HG03103 (cell line): ENCODE measurements around the gene FAM236D.
"Not testable (repeated sequence)": the region's sequence is repeated elsewhere in the genome, so short reads cannot be mapped to it uniquely, and the experiment has no call there.

ENCODE experiments used
- ATAC-seq: cut with Tn5 transposase; IDR thresholded peaks from one replicate; pipeline ENCODE4 v1.9.1; 2021; ENCODE audit warnings: low read depth; ENCODE audit not compliant: unreplicated experiment

FAM236D gene

GRCh38 chrX:72808110-72808509 lies at the start of gene FAM236D:
Gene FAM236D (minus strand): TSS chrX:72808210. CDS start chrX:72808110, 100 bp downstream.
- not testable (repeated sequence) for ATAC-seq

GRCh38 chrX:72837532-72837931 lies 29.5 kb upstream of the FAM236D start:
- not testable (repeated sequence) for ATAC-seq

GRCh38 chrX:72830701-72831100 lies 22.7 kb upstream of the FAM236D start:
- ATAC-seq, result not testable (repeated sequence)

GRCh38 chrX:72790390-72790789 lies 17.6 kb downstream of the FAM236D start:
- not testable (repeated sequence) for ATAC-seq

- ATAC-seq, result not testable (repeated sequence)
Observed at GRCh38 chrX:72788142-72788541, 19.9 kb downstream of the FAM236D start.

- not testable (repeated sequence) for ATAC-seq
Observed at GRCh38 chrX:72783964-72784363, 24.0 kb downstream of the FAM236D start.

GRCh38 chrX:72783365-72783936 lies 24.6 kb downstream of the FAM236D start:
- not testable (repeated sequence) for ATAC-seq

GRCh38 chrX:72782560-72782959 lies 25.4 kb downstream of the FAM236D start, which contains the start of gene FAM236B:
Gene FAM236B (minus strand): TSS chrX:72782660. CDS start chrX:72782560, 100 bp downstream.
- ATAC-seq, result not testable (repeated sequence)

- ATAC-seq, result not testable (repeated sequence)
Observed at GRCh38 chrX:72778146-72778545, 29.9 kb downstream of the FAM236D start.

- ATAC-seq, result peak; percentile 55
Observed at GRCh38 chrX:72777467-72777790, 30.6 kb downstream of the FAM236D start.

- ATAC-seq, result peak; percentile 76
Observed at GRCh38 chrX:72776653-72777466, 31.1 kb downstream of the FAM236D start, which contains the start of gene DMRTC1B. Gene DMRTC1B (plus strand): TSS chrX:72776890. CDS start chrX:72845136, 68,246 bp downstream.

- ATAC-seq, result not testable (repeated sequence)
Observed at GRCh38 chrX:72760454-72760853, 47.6 kb downstream of the FAM236D start.
